DND-41 (cell line): ENCODE measurements around the gene SYNM.

Experiments
- CTCF ChIP-seq: IDR thresholded peaks from 2 replicates; pipeline ENCODE4 v1.5.1; 2012; ENCODE audit warnings: borderline replicate concordance, low read length, moderate library complexity, mild to moderate bottlenecking; ENCODE audit not compliant: poor library complexity, severe bottlenecking; ENCODE audit errors: extremely low read depth
- EZH2 ChIP-seq: IDR thresholded peaks from 3 replicates; pipeline ENCODE4 v1.6.1; 2012; ENCODE audit warnings: borderline replicate concordance, low read depth, mild to moderate bottlenecking, moderate library complexity, low read length, inconsistent platforms; ENCODE audit not compliant: severe bottlenecking

GRCh38 chr15:99169769-99170311, 65.0 kb downstream of the SYNM start:
- TF ChIP-seq CTCF (no peak), EZH2 (no peak)
